BLaER1 (cell line): ENCODE results near the gene WRNIP1.
A peak's percentile ranks its signal among the peaks of the same experiment; 100 is the strongest.

ENCODE experiments used
- H3K27ac ChIP-seq: shearing (Covaris generic); formaldehyde crosslinking; 2 replicates; pipeline ENCODE4 v1.8.1; 2022
- H3K27me3 ChIP-seq: shearing (Covaris generic); formaldehyde crosslinking; 2 replicates; pipeline ENCODE4 v1.8.1; 2022
- H3K36me3 ChIP-seq: shearing (Covaris generic); formaldehyde crosslinking; 2 replicates; pipeline ENCODE4 v1.8.1; 2022
- H3K4me1 ChIP-seq: shearing (Covaris generic); formaldehyde crosslinking; 2 replicates; pipeline ENCODE4 v1.8.1; 2022
- H3K4me2 ChIP-seq: shearing (Covaris generic); formaldehyde crosslinking; 2 replicates; pipeline ENCODE4 v1.8.1; 2022
- H3K4me3 ChIP-seq: shearing (Covaris generic); formaldehyde crosslinking; 2 replicates; pipeline ENCODE4 v1.8.1; 2022
- H3K9ac ChIP-seq: shearing (Covaris generic); formaldehyde crosslinking; 2 replicates; pipeline ENCODE4 v1.8.1; 2022
- H3K9me3 ChIP-seq: shearing (Covaris generic); formaldehyde crosslinking; 2 replicates; pipeline ENCODE4 v1.8.1; 2022
- H4K20me1 ChIP-seq: shearing (Covaris generic); formaldehyde crosslinking; 2 replicates; pipeline ENCODE4 v1.8.1; 2022
- Cebpa-rat ChIP-seq: shearing (Covaris generic); IDR thresholded peaks from 2 replicates; pipeline ENCODE4 v1.8.1; 2022

The WRNIP1 gene

GRCh38 chr6:2767657-2768524 is 2.7 kb downstream of the WRNIP1 start:
- H3K9ac ChIP-seq: peak overlapping the region; percentile 93

GRCh38 chr6:2768696-2769095 is 3.5 kb downstream of the WRNIP1 start:
- H3K9ac ChIP-seq: no peak overlapping the region
- H3K4me1 ChIP-seq: peaks cover 51% of the 10 kb centered on the region
- H3K36me3 ChIP-seq: peaks cover 44% of the 10 kb centered on the region
- no peaks in the 10 kb centered on the region for H3K27me3 ChIP-seq
- peaks cover 79% of the 10 kb centered on the region for H4K20me1 ChIP-seq
- H3K4me2 ChIP-seq: peak overlapping the region; percentile 93
- no peak for TF ChIP-seq Cebpa-rat
- H3K27ac ChIP-seq: no peak overlapping the region
- H3K4me3 ChIP-seq: peak overlapping the region; percentile 93
- no peaks in the 10 kb centered on the region for H3K9me3 ChIP-seq

More at GRCh38 chr6:2767657-2768524, 2.7 kb downstream of the WRNIP1 start:
- TF ChIP-seq Cebpa-rat: no peak
- Histone ChIP-seq H3K4me3 (peak overlapping the region; percentile 93), H3K27ac (no peak overlapping the region), H3K9me3 (peaks cover 7% of the 10 kb centered on the region), H3K4me2 (peak overlapping the region; percentile 93), H3K4me1 (peaks cover 51% of the 10 kb centered on the region), H3K27me3 (no peaks in the 10 kb centered on the region), H3K36me3 (peaks cover 36% of the 10 kb centered on the region), H4K20me1 (peaks cover 71% of the 10 kb centered on the region)

- no peak overlapping the region for H3K27ac ChIP-seq
- H3K9ac ChIP-seq: no peak overlapping the region
- H3K9me3 ChIP-seq: no peaks in the 10 kb centered on the region
- no peaks in the 10 kb centered on the region for H3K27me3 ChIP-seq
- H3K36me3 ChIP-seq: peaks cover 59% of the 10 kb centered on the region
- H3K4me3 ChIP-seq: no peak overlapping the region
- peaks cover 94% of the 10 kb centered on the region for H4K20me1 ChIP-seq
- peaks cover 44% of the 10 kb centered on the region for H3K4me1 ChIP-seq
- H3K4me2 ChIP-seq: peak overlapping the region; percentile 27; the same call in 1 of the 2 replicates
- no peak for TF ChIP-seq Cebpa-rat
These were observed 5.0 kb downstream of the WRNIP1 start for GRCh38 chr6:2770171-2770570.

- no peak for TF ChIP-seq Cebpa-rat
- no peak overlapping the region for H3K4me3 ChIP-seq
- H3K36me3 ChIP-seq: peaks cover 66% of the 10 kb centered on the region
- H4K20me1 ChIP-seq: peaks cover 100% of the 10 kb centered on the region
- no peaks in the 10 kb centered on the region for H3K9me3 ChIP-seq
- H3K4me1 ChIP-seq: peaks cover 44% of the 10 kb centered on the region
- no peak overlapping the region for H3K27ac ChIP-seq
- no peak overlapping the region for H3K4me2 ChIP-seq
- no peak overlapping the region for H3K9ac ChIP-seq
- H3K27me3 ChIP-seq: no peaks in the 10 kb centered on the region
These were observed 5.9 kb downstream of the WRNIP1 start for GRCh38 chr6:2771079-2771478.

GRCh38 chr6:2772840-2773239 is 7.6 kb downstream of the WRNIP1 start:
- H3K9ac ChIP-seq: no peak overlapping the region
- H3K9me3 ChIP-seq: no peaks in the 10 kb centered on the region
- no peaks in the 10 kb centered on the region for H3K27me3 ChIP-seq
- no peak overlapping the region for H3K4me2 ChIP-seq
- H3K36me3 ChIP-seq: peaks cover 82% of the 10 kb centered on the region
- peaks cover 34% of the 10 kb centered on the region for H3K4me1 ChIP-seq
- H3K27ac ChIP-seq: no peak overlapping the region
- H4K20me1 ChIP-seq: peaks cover 100% of the 10 kb centered on the region
- no peak overlapping the region for H3K4me3 ChIP-seq
- no peak for TF ChIP-seq Cebpa-rat

- Histone ChIP-seq H3K4me1 (peaks cover 28% of the 10 kb centered on the region), H3K9me3 (no peaks in the 10 kb centered on the region), H3K4me2 (no peak overlapping the region), H4K20me1 (peaks cover 100% of the 10 kb centered on the region), H3K27me3 (no peaks in the 10 kb centered on the region), H3K27ac (no peak overlapping the region), H3K9ac (no peak overlapping the region), H3K4me3 (no peak overlapping the region), H3K36me3 (peaks cover 88% of the 10 kb centered on the region)
- TF ChIP-seq Cebpa-rat: no peak
These were observed 8.3 kb downstream of the WRNIP1 start for GRCh38 chr6:2773449-2773848.

- peaks cover 12% of the 10 kb centered on the region for H3K4me1 ChIP-seq
- H3K27ac ChIP-seq: no peak overlapping the region
- no peak overlapping the region for H3K4me3 ChIP-seq
- no peak overlapping the region for H3K9ac ChIP-seq
- no peak overlapping the region for H3K4me2 ChIP-seq
- TF ChIP-seq Cebpa-rat: no peak
- peaks cover 95% of the 10 kb centered on the region for H3K36me3 ChIP-seq
- H4K20me1 ChIP-seq: peaks cover 100% of the 10 kb centered on the region
- no peaks in the 10 kb centered on the region for H3K27me3 ChIP-seq
- no peaks in the 10 kb centered on the region for H3K9me3 ChIP-seq
These were observed 9.8 kb downstream of the WRNIP1 start for GRCh38 chr6:2775003-2775402.

GRCh38 chr6:2777249-2777648 is 12.1 kb downstream of the WRNIP1 start:
- Histone ChIP-seq H3K36me3 (peaks cover 96% of the 10 kb centered on the region), H3K4me2 (no peak overlapping the region), H3K27ac (no peak overlapping the region), H3K9me3 (no peaks in the 10 kb centered on the region), H4K20me1 (peaks cover 100% of the 10 kb centered on the region), H3K9ac (no peak overlapping the region), H3K27me3 (no peaks in the 10 kb centered on the region), H3K4me1 (no peaks in the 10 kb centered on the region), H3K4me3 (no peak overlapping the region)
- TF ChIP-seq Cebpa-rat: no peak

- no peaks in the 10 kb centered on the region for H3K4me1 ChIP-seq
- H3K4me2 ChIP-seq: no peak overlapping the region
- no peaks in the 10 kb centered on the region for H3K27me3 ChIP-seq
- no peak overlapping the region for H3K27ac ChIP-seq
- no peak for TF ChIP-seq Cebpa-rat
- H3K9me3 ChIP-seq: no peaks in the 10 kb centered on the region
- no peak overlapping the region for H3K4me3 ChIP-seq
- H4K20me1 ChIP-seq: peaks cover 96% of the 10 kb centered on the region
- peaks cover 94% of the 10 kb centered on the region for H3K36me3 ChIP-seq
- H3K9ac ChIP-seq: no peak overlapping the region
These were observed 15.0 kb downstream of the WRNIP1 start for GRCh38 chr6:2780102-2780737.

- H3K4me1 ChIP-seq: no peaks in the 10 kb centered on the region
- no peak for TF ChIP-seq Cebpa-rat
- no peaks in the 10 kb centered on the region for H3K9me3 ChIP-seq
- no peak overlapping the region for H3K4me3 ChIP-seq
- peaks cover 96% of the 10 kb centered on the region for H3K36me3 ChIP-seq
- H3K9ac ChIP-seq: no peak overlapping the region
- peaks cover 95% of the 10 kb centered on the region for H4K20me1 ChIP-seq
- H3K27ac ChIP-seq: no peak overlapping the region
- no peak overlapping the region for H3K4me2 ChIP-seq
- H3K27me3 ChIP-seq: no peaks in the 10 kb centered on the region
These were observed 16.6 kb downstream of the WRNIP1 start for GRCh38 chr6:2781685-2782355.
